NT2/D1 (cell line): ENCODE measurements around the gene UBE2N.

ENCODE experiments used
- SUZ12 ChIP-seq: IDR thresholded peaks from 2 replicates; pipeline ENCODE4 v1.6.1; 2011; ENCODE audit not compliant: insufficient read length, insufficient read depth; ENCODE audit errors: extremely low read depth
- YY1 ChIP-seq: IDR thresholded peaks from 2 replicates; pipeline ENCODE4 v1.6.1; 2011; ENCODE audit not compliant: insufficient read length, insufficient read depth
- ZNF274 ChIP-seq: IDR thresholded peaks from 2 replicates; pipeline ENCODE4 v1.6.1; 2011; ENCODE audit warnings: mild to moderate bottlenecking, low read depth, low read length

GRCh38 chr12:93378998-93379325 is 62.8 kb downstream of the UBE2N start:
- no peak for TF ChIP-seq YY1
- no peak for TF ChIP-seq SUZ12
- TF ChIP-seq ZNF274, result no peak
